Left lung (tissue), 10 donors: ENCODE measurements around the gene UBE2D2. TPM values are rescaled to one million over a fixed set of nuclear protein-coding genes. Genes with fewer than 3 reads are reported as not detected.
A peak's percentile ranks its signal among the peaks of the same experiment; 100 is the strongest.

Experiments
- ATAC-seq: fragments of 200-7000 bp; cut with Tn5 transposase; one replicate; pipeline ENCODE4 v1.9.1; 2020; ENCODE audit warnings: moderate library complexity
- DNase-seq, 4 donors: peaks; one replicate each; pipeline ENCODE4 v3.0.0-alpha.2; 2013 to 2020
- H3K27ac ChIP-seq, 2 donors: fragments of 200-600 bp; sonication (generic) in 1 of 2; one replicate each; pipeline versions ENCODE4 v1.5.0 to v1.8.0; 2020 to 2021
- H3K27me3 ChIP-seq, 2 donors: fragments of 200-600 bp; sonication (generic) in 1 of 2; one replicate each; pipeline versions ENCODE4 v1.5.0 to v1.8.0; 2020 to 2021
- H3K36me3 ChIP-seq, 2 donors: fragments of 200-600 bp; sonication (generic) in 1 of 2; one replicate each; pipeline versions ENCODE4 v1.5.0 to v1.8.0; 2020 to 2021
- H3K4me1 ChIP-seq, 2 donors: fragments of 200-600 bp; one replicate each; pipeline ENCODE4 v1.8.0; 2021
- H3K4me3 ChIP-seq, 2 donors: fragments of 200-600 bp; sonication (generic) in 1 of 2; one replicate each; pipeline versions ENCODE4 v1.5.0 to v1.8.0; 2020 to 2021; ENCODE audit warnings: mild to moderate bottlenecking in 1 of 2
- H3K9me3 ChIP-seq, 2 donors: fragments of 200-600 bp; sonication (generic) in 1 of 2; one replicate each; pipeline versions ENCODE4 v1.5.0 to v1.8.0; 2020 to 2021
- intact Hi-C, 2 donors: fragments of 100-400 bp; cut with DNase I; formaldehyde crosslinking; loops; one replicate each; pipeline versions ENCODE4 v1.11.2 to v1.14.2; 2022
- polyA plus RNA-seq, 6 donors: library from polyadenylated mRNA; unstranded; fragments of 120-200 nt; gene quantifications; one replicate each; pipeline ENCODE4 v1.2.1, GENCODE V29; 2013; ENCODE audit not compliant: insufficient read length in 6 of 6
- total RNA-seq, 2 donors: library from RNA; stranded (reverse); fragmentation: NEBNext Ultra II Directional; extraction: Animal tissue kit (Norgen Biotek cat#: 25700); gene quantifications; one replicate each; pipeline ENCODE4 v1.2.1, GENCODE V29; 2021
- TF ChIP-seq, protein P1 (sequence below), 2 donors: fragments of 200-600 bp; sonication (generic) in 1 of 2; IDR thresholded peaks; one replicate each; pipeline versions ENCODE4 v1.5.0 to v1.8.0; 2021; ENCODE audit warnings: antibody characterized with exemption in 2 of 2
- donor health status: DM: no; HTN: yes; CAD: no.
- donor health status: DM: no; HTN: no; CAD: no.

The UBE2D2 gene
- total and polyA plus RNA-seq, 8 donors, result 122 to 160 (median 145) TPM

GRCh38 chr5:139647506-139648204, 86.5 kb downstream of the UBE2D2 start:
- no peaks in the 10 kb centered on the region for H3K36me3 ChIP-seq
- H3K9me3 ChIP-seq, result no peaks in the 10 kb centered on the region
- intact Hi-C loops, result no loop called here
- H3K27ac ChIP-seq, result peak overlapping the region in 1 of 2 donors; percentile 73
- peaks cover 17 to 59% of the 10 kb centered on the region in 2 donors for H3K4me1 ChIP-seq
- peak in 2 of 4 donors; percentile 31 to 51 for DNase-seq
- no peak for ATAC-seq
- peaks cover 0 to 72% of the 10 kb centered on the region in 2 donors for H3K27me3 ChIP-seq
- TF ChIP-seq, protein P1, sequence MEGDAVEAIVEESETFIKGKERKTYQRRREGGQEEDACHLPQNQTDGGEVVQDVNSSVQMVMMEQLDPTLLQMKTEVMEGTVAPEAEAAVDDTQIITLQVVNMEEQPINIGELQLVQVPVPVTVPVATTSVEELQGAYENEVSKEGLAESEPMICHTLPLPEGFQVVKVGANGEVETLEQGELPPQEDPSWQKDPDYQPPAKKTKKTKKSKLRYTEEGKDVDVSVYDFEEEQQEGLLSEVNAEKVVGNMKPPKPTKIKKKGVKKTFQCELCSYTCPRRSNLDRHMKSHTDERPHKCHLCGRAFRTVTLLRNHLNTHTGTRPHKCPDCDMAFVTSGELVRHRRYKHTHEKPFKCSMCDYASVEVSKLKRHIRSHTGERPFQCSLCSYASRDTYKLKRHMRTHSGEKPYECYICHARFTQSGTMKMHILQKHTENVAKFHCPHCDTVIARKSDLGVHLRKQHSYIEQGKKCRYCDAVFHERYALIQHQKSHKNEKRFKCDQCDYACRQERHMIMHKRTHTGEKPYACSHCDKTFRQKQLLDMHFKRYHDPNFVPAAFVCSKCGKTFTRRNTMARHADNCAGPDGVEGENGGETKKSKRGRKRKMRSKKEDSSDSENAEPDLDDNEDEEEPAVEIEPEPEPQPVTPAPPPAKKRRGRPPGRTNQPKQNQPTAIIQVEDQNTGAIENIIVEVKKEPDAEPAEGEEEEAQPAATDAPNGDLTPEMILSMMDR (IDR thresholded peaks at IDR 0.05), result no peak
- peak overlapping the region; percentile 76 to 92 for H3K4me3 ChIP-seq

DNA sequence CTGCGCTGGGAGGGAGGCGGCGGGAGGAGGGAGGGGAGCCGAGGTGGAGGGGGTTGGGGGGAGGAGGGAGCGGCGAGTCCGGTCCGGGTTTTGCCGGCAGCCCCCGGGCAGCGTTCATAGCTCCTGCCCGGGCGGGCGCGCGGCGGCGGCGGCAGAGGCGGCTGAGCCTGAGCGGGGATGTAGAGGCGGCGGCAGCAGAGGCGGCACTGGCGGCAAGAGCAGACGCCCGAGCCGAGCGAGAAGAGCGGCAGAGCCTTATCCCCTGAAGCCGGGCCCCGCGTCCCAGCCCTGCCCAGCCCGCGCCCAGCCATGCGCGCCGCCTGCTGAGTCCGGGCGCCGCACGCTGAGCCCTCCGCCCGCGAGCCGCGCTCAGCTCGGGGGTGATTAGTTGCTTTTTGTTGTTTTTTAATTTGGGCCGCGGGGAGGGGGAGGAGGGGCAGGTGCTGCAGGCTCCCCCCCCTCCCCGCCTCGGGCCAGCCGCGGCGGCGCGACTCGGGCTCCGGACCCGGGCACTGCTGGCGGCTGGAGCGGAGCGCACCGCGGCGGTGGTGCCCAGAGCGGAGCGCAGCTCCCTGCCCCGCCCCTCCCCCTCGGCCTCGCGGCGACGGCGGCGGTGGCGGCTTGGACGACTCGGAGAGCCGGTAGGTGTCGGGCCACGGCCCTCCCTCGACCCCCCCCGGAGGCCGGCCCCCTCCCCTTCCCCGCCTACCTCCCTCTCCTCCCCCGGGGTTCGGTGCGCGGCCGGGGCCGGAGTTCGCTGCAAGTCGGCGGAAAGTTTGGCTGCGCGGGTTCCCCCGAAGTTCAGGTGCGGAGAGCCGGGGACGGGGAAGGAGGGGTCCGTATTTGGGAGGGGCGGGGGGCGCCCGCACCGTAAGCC, 87.3 kb downstream of the UBE2D2 start, which contains the start of gene CXXC5:
Gene CXXC5 (plus strand): TSS at position 145 of the 877 bp plus-strand sequence. CDS start 32,175 bp downstream, outside the sequence.
- ATAC-seq (peak; percentile 62), DNase-seq (peak in 3 of 4 donors; percentile 83 to 93 (median 89))
- TF ChIP-seq, protein P1 (IDR thresholded peaks at IDR 0.05), result no peak
- Histone ChIP-seq H3K27ac (peak within 1 kb of the TSS; percentile 73 to 87), H3K4me3 (peak within 1 kb of the TSS; percentile 76 to 92), H3K4me1 (peaks cover 22 to 67% of the 10 kb centered on the region in 2 donors), H3K27me3 (peaks cover 0 to 76% of the 10 kb centered on the region in 2 donors), H3K36me3 (no peaks in the 10 kb centered on the region), H3K9me3 (no peaks in the 10 kb centered on the region)
- intact Hi-C loops, result no loop called here

DNA sequence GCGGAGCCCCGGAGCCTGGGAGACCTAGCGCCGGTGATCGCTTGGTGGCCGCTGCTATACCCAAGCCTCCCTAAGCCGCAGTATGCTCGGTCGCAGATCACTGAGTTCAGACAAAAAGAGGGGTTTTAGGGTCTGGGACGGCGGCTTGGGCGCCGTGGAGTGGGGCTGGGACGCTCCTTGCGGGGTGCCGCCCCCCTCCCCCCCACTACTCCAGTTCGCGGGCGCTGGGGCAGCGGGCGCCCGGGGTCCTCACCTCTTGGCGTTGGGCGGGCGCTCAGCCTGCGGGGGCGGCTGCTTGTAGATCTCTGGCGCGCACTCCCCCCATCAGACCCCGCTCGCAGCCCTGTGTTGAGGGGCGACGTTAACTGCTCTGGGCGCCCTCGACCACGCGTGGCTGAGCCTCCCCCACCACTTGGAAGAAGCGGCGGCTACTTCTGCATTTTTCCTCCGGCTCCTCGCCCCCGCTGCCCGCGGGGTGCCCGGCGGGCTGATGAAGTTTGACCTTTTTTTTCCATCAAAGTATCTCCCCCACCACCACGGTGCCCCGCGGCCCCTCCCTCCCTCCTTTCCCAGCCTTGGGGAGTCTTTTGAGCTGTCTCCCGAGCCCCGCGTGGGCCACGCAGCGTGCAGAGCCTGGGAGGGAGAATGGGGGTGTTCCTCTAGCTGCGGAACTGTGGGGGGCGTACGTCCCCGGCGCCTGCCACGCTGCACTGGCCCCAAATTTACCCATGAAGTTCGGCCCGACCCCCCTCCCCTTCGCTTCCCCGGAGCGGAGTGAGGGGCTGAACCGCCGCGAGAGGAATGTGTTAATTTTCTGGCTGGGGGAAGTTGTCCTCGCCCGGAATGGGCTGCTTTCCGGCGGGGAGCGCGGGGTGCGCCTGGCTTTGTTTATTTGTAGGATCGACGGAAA, 88.2 kb downstream of the UBE2D2 start:
- peak; percentile 1 for ATAC-seq

GRCh38 chr5:139650031-139650688, 89.0 kb downstream of the UBE2D2 start:
- peaks cover 0 to 76% of the 10 kb centered on the region in 2 donors for H3K27me3 ChIP-seq
- H3K4me3 ChIP-seq, result peak overlapping the region; percentile 76 to 92
- ATAC-seq (no peak), DNase-seq (peak in 3 of 4 donors; percentile 47 to 78 (median 56))
- H3K27ac ChIP-seq, result peak overlapping the region; percentile 37 to 87
- H3K4me1 ChIP-seq, result peaks cover 30 to 80% of the 10 kb centered on the region in 2 donors
- H3K36me3 ChIP-seq, result no peaks in the 10 kb centered on the region
- no peaks in the 10 kb centered on the region for H3K9me3 ChIP-seq
- intact Hi-C loops, result no loop called here
- TF ChIP-seq, protein P1 (IDR thresholded peaks at IDR 0.05), result peak in 1 of 2 donors; percentile 23

More for the DNA sequence above, 88.2 kb downstream of the UBE2D2 start:
- peak overlapping the region; percentile 76 to 92 for H3K4me3 ChIP-seq
- H3K36me3 ChIP-seq, result no peaks in the 10 kb centered on the region
- peak overlapping the region; percentile 73 to 87 for H3K27ac ChIP-seq
- H3K9me3 ChIP-seq, result no peaks in the 10 kb centered on the region
- H3K27me3 ChIP-seq, result peaks cover 0 to 76% of the 10 kb centered on the region in 2 donors
- intact Hi-C loops, result no loop called here
- TF ChIP-seq, protein P1 (IDR thresholded peaks at IDR 0.05), result no peak
- peaks cover 25 to 72% of the 10 kb centered on the region in 2 donors for H3K4me1 ChIP-seq
- DNase-seq, result peak in 2 of 4 donors; percentile 55 to 84
